Measurements from ENCODE around the gene ZHX3. TPM values are rescaled to one million over a fixed set of nuclear protein-coding genes. Genes with fewer than 3 reads are reported as not detected.

The ZHX3 gene
- total RNA-seq, 1 donor from 2014 or later, result 16.3 TPM

DNA sequence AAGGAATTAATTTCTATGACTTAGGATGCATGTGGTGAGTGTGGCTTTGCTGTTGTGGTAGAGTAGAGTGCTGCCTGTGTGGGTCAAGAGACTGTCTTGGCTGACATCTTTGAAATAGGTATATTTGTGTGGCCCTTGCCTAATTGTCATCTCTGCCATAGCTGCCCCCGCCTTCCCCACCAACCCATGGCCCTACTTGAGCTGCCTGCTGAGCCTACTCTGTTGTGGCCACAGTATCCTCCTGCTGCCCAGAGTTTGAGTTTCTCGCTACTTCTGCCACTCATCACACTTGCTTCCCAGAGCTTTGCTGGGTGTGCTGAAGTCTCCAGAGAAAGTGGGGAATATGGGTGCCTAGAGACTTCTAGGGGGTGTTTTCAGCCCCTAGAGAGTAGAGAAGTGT, 172.2 kb downstream of the ZHX3 start:
- Mint-ChIP-seq H3K9me3 (no peaks in the 10 kb centered on the region), H3K4me1 (ENCODE audit: unreplicated experiment) (peaks cover 65% of the 10 kb centered on the region), H3K36me3 (peaks cover 32% of the 10 kb centered on the region), H3K27me3 (no peaks in the 10 kb centered on the region), H3K4me3 (no peak overlapping the region), H3K27ac (no peak overlapping the region)
- TF ChIP-seq, protein P1, sequence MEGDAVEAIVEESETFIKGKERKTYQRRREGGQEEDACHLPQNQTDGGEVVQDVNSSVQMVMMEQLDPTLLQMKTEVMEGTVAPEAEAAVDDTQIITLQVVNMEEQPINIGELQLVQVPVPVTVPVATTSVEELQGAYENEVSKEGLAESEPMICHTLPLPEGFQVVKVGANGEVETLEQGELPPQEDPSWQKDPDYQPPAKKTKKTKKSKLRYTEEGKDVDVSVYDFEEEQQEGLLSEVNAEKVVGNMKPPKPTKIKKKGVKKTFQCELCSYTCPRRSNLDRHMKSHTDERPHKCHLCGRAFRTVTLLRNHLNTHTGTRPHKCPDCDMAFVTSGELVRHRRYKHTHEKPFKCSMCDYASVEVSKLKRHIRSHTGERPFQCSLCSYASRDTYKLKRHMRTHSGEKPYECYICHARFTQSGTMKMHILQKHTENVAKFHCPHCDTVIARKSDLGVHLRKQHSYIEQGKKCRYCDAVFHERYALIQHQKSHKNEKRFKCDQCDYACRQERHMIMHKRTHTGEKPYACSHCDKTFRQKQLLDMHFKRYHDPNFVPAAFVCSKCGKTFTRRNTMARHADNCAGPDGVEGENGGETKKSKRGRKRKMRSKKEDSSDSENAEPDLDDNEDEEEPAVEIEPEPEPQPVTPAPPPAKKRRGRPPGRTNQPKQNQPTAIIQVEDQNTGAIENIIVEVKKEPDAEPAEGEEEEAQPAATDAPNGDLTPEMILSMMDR (conservative IDR thresholded peaks at IDR 0.05), result no peak
- DNase-seq (ENCODE audit: extremely low spot score, unreplicated experiment), result no peak

DNA sequence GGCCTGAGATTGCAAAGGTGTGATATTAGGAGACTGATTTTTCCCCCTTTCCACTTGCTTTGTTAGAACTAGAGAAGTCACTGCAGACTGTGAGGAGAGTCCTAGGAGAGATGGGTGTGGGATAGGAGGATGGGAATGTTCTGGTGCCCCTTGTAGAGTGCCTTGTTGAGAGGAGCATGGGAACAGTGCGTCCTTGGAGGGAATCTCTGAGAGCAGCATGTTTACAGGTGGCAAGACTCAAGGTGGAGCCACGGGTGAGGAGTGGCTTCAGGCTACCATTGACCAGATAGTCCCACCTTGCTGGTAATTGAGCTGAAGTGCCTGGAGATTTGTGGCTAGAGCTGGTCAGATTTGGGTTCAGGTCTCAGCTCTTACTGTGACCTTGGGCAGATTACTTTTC, 174.2 kb downstream of the ZHX3 start:
- Mint-ChIP-seq H3K4me1 (ENCODE audit: unreplicated experiment) (peaks cover 75% of the 10 kb centered on the region), H3K36me3 (peaks cover 32% of the 10 kb centered on the region), H3K27me3 (no peaks in the 10 kb centered on the region), H3K9me3 (no peaks in the 10 kb centered on the region), H3K4me3 (no peak overlapping the region), H3K27ac (peak overlapping the region; percentile 38)
- no peak for DNase-seq (ENCODE audit: extremely low spot score, unreplicated experiment)
- TF ChIP-seq, protein P1 (conservative IDR thresholded peaks at IDR 0.05), result no peak

DNA sequence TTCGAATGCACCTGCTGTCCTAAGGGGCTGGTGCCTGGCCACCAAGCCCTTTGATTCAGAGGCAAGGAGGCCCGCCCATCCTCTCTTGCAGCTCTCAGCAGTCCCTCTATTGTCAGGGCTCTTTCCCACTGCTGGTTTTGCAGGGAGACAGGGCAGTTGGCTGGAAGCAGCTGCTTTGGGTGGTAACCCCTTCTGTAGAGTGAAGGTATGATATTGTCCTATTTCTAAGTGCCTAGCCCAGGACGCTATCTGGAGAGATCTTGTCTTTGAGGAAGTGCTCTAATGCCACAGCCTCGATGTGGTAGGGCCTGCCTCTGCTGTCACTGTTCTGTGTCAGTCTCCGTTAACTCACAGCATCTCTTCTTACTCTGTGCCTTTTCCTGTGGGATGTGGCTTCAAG, 174.6 kb downstream of the ZHX3 start:
- Mint-ChIP-seq H3K9me3 (no peaks in the 10 kb centered on the region), H3K27me3 (no peaks in the 10 kb centered on the region), H3K4me3 (no peak overlapping the region), H3K36me3 (peaks cover 32% of the 10 kb centered on the region), H3K27ac (peak overlapping the region; percentile 38), H3K4me1 (ENCODE audit: unreplicated experiment) (peaks cover 71% of the 10 kb centered on the region)
- TF ChIP-seq, protein P1 (conservative IDR thresholded peaks at IDR 0.05), result no peak
- DNase-seq (ENCODE audit: extremely low spot score, unreplicated experiment), result no peak

DNA sequence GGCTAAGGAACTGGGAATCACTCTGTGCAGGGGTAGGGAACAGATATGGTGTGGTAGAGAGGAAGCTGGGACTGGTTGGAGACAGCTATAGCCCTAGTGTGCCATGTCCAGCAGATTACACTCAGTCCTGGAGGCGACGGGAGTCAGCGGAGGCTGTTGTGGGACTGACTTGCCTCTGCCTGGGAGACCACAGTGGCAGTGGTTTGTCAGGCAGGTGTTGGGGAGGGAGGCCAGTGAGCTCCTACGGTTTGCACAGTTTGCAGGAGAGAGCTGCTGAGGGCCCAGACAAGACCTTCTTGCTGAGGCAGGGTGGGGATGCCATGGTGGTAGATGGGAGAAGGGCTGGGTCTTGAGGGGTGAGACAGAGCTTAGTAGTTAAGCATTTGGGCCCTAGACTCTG, 175.3 kb downstream of the ZHX3 start:
- H3K9me3 Mint-ChIP-seq, result no peaks in the 10 kb centered on the region
- H3K4me1 Mint-ChIP-seq (ENCODE audit: unreplicated experiment), result peaks cover 70% of the 10 kb centered on the region
- peak overlapping the region; percentile 29 for H3K27ac Mint-ChIP-seq
- H3K36me3 Mint-ChIP-seq, result peaks cover 31% of the 10 kb centered on the region
- H3K27me3 Mint-ChIP-seq, result no peaks in the 10 kb centered on the region
- no peak for DNase-seq (ENCODE audit: extremely low spot score, unreplicated experiment)
- TF ChIP-seq, protein P1 (conservative IDR thresholded peaks at IDR 0.05), result no peak
- no peak overlapping the region for H3K4me3 Mint-ChIP-seq

DNA sequence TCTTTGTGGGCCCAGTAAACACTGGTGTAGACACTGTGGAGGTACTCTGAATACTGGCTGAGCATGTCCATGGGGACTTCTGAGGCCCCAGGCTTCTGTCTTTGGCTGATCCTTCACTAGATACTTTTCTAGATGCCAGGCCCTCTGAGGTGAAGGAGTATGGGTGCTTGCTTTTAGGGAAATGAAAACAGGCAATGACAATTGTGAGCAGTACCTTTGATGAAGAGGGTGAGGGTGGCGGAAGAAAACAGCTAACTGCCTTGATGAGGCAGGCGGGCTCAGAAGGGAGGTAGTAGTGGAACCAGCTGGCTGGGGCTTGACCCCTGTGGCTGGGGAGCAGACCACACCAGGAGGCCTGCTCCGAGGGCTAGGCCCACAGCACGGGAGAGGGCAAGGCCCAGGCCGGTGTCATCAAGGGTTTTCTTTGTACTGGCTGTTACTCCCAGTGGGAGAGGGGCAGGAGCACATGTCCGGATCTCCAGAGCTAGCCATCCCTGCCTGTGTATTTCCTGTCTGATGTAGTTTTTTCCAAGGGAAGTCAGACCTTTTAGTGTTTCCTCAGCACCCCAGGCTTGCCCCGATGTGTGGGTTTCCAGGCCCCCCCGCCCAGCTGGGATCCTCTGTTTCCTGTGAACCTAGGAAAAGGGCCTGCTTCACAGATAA, 176.2 kb downstream of the ZHX3 start:
- H3K4me3 Mint-ChIP-seq, result peak overlapping the region; percentile 95
- H3K36me3 Mint-ChIP-seq, result peaks cover 28% of the 10 kb centered on the region
- H3K27me3 Mint-ChIP-seq, result no peaks in the 10 kb centered on the region
- H3K27ac Mint-ChIP-seq, result no peak overlapping the region
- no peaks in the 10 kb centered on the region for H3K9me3 Mint-ChIP-seq
- DNase-seq (ENCODE audit: extremely low spot score, unreplicated experiment), result no peak
- TF ChIP-seq, protein P1 (conservative IDR thresholded peaks at IDR 0.05), result no peak
- H3K4me1 Mint-ChIP-seq (ENCODE audit: unreplicated experiment), result peaks cover 67% of the 10 kb centered on the region

Data from type B pancreatic cell (in vitro differentiated cells).